Pancreas (tissue), 10 donors: Measurements from ENCODE around the gene ADM2. TPM values are rescaled to one million over a fixed set of nuclear protein-coding genes. Genes with fewer than 3 reads are reported as not detected.

Source experiments
- ATAC-seq, 4 donors: fragments of 200-7000 bp; cut with Tn5 transposase; one replicate each; pipeline versions ENCODE4 v1.8.0 to v1.9.1; 2020; ENCODE audit warnings: mild to moderate bottlenecking in 4 of 4, moderate library complexity in 4 of 4
- DNase-seq, 6 donors: peaks; one replicate each; pipeline ENCODE4 v3.0.0-alpha.2; 2020
- FAIRE-seq: peaks from 2 replicates; lab custom pipeline; 2012; peaks lifted over from hg19 to GRCh38; lab: Jason Lieb, UNC
- H3K27ac ChIP-seq, 4 donors: fragments of 200-600 bp; sonication (generic); 1 replicate in 3 of 4; 2 replicates in 1 of 4; pipeline versions ENCODE4 v1.5.0 to v1.8.0; 2020
- H3K27me3 ChIP-seq, 4 donors: fragments of 200-600 bp; one replicate each; pipeline ENCODE4 v1.8.0; 2021
- H3K36me3 ChIP-seq, 3 donors: fragments of 200-600 bp; sonication (generic) in 1 of 3; one replicate each; pipeline versions ENCODE4 v1.5.0 to v1.8.0; 2020 to 2021
- H3K4me1 ChIP-seq, 3 donors: fragments of 200-600 bp; one replicate each; pipeline ENCODE4 v1.8.0; 2021
- H3K4me3 ChIP-seq, 4 donors: fragments of 200-600 bp; sonication (generic) in 2 of 4; one replicate each; pipeline versions ENCODE4 v1.5.0 to v1.8.0; 2020 to 2021
- H3K9me3 ChIP-seq, 4 donors: fragments of 200-600 bp; one replicate each; pipeline ENCODE4 v1.8.0; 2021
- CTCF ChIP-seq, 4 donors: fragments of 200-600 bp; sonication (generic) in 3 of 4; IDR thresholded peaks; one replicate each; pipeline versions ENCODE4 v1.5.0 to v1.8.0; 2021; ENCODE audit warnings: antibody characterized with exemption in 4 of 4
- WGBS, 2 donors: extraction: QIAGEN DNeasy Blood & Tissue Kit; methylation state at CpG; one replicate each; pipeline ENCODE4 v1.1.7; 2013; 5-methylcytosine and 5-hydroxymethylcytosine counted together
- intact Hi-C, 3 donors: fragments of 100-400 bp; cut with DNase I; formaldehyde crosslinking; loops; one replicate each; pipeline versions ENCODE4 v1.11.1 to v1.14.2; 2022
- polyA plus RNA-seq, 2 donors: library from polyadenylated mRNA; stranded (reverse); fragments of 200-250 nt; gene quantifications; one replicate each; pipeline ENCODE4 v1.2.3, GENCODE V29; 2013
- total RNA-seq, 6 donors: library from RNA; stranded (reverse); fragmentation: NEBNext Ultra II Directional in 4 of 6; extraction: Animal tissue kit (Norgen Biotek cat#: 25700) in 4 of 6; gene quantifications; one replicate each; pipeline versions ENCODE4 v1.2.1 to v1.2.4, GENCODE V29; 2021 to 2023
- donor health status: healthy with polysubstance abuse.
- donor health status: DM: no; HTN: no; CAD: no; lungs with moderate emphysema.
- donor health status: DM: no; HTN: no; CAD: no.
- donor health status: control.
- donor health status: control.
- donor health status: Bipolar disorder and iron deficiency.
- donor health status: DM: yes; HTN: yes; CAD: no.
- donor health status: DM: no; HTN: no; CAD: no.
- donor health status: DM: no; HTN: no; CAD: no.
- donor health status: DM: yes; HTN: yes; CAD: no.

Gene ADM2
- total and polyA plus RNA-seq, 8 donors = 2.1 to 44.3 (median 5.8) TPM

- Histone ChIP-seq H3K9me3 (no peaks in the 10 kb centered on the region), H3K4me1 (peaks cover 0 to 14% (median 0%) of the 10 kb centered on the region in 3 donors), H3K27me3 (no peaks in the 10 kb centered on the region), H3K27ac (peak overlapping the region; percentile 10 to 82 (median 80)), H3K36me3 (no peaks in the 10 kb centered on the region), H3K4me3 (peak overlapping the region in 3 of 4 donors; percentile 33 to 60 (median 57))
- peak in 2 of 6 donors; percentile 53 to 75 for DNase-seq
- 36 to 37% methylated on average over 10 of the region's 10 CpGs for WGBS, 2 donors
- ATAC-seq = no peak
- intact Hi-C loops = no loop called here
- no peak for TF ChIP-seq CTCF (IDR thresholded peaks at IDR 0.05)
- no peak for FAIRE-seq
These were observed 1.8 kb downstream of the ADM2 start for GRCh38 chr22:50483106-50483505.

- WGBS, 2 donors = 44 to 51% methylated on average over 8 of the region's 8 CpGs
- no peaks in the 10 kb centered on the region for H3K27me3 ChIP-seq
- intact Hi-C loops = no loop called here
- H3K4me1 ChIP-seq = peaks cover 0 to 14% (median 0%) of the 10 kb centered on the region in 3 donors
- DNase-seq (peak in 2 of 6 donors; percentile 63 to 76), FAIRE-seq (no peak), ATAC-seq (no peak)
- no peaks in the 10 kb centered on the region for H3K9me3 ChIP-seq
- no peak for TF ChIP-seq CTCF (IDR thresholded peaks at IDR 0.05)
- peak overlapping the region; percentile 78 to 82 (median 81) for H3K27ac ChIP-seq
- peak overlapping the region in 3 of 4 donors; percentile 33 to 60 (median 57) for H3K4me3 ChIP-seq
- no peaks in the 10 kb centered on the region for H3K36me3 ChIP-seq
These were observed 2.2 kb downstream of the ADM2 start for GRCh38 chr22:50483556-50483955.

GRCh38 chr22:50483977-50484853, 2.9 kb downstream of the ADM2 start:
- 38 to 39% methylated on average over 29 to 31 of the region's 31 CpGs for WGBS, 2 donors
- ATAC-seq (peak; percentile 59 to 77 (median 76)), DNase-seq (peak; percentile 78 to 93 (median 92)), FAIRE-seq (no peak)
- peaks cover 0 to 14% (median 0%) of the 10 kb centered on the region in 3 donors for H3K4me1 ChIP-seq
- H3K36me3 ChIP-seq = no peaks in the 10 kb centered on the region
- peak overlapping the region; percentile 78 to 82 (median 81) for H3K27ac ChIP-seq
- TF ChIP-seq CTCF (IDR thresholded peaks at IDR 0.05) = no peak
- no peaks in the 10 kb centered on the region for H3K9me3 ChIP-seq
- intact Hi-C loops = no loop called here
- H3K4me3 ChIP-seq = peak overlapping the region in 3 of 4 donors; percentile 33 to 60 (median 57)
- no peaks in the 10 kb centered on the region for H3K27me3 ChIP-seq

- Histone ChIP-seq H3K9me3 (no peaks in the 10 kb centered on the region), H3K27me3 (no peaks in the 10 kb centered on the region), H3K27ac (peak overlapping the region; percentile 78 to 82 (median 81)), H3K4me3 (no peak overlapping the region), H3K36me3 (no peaks in the 10 kb centered on the region), H3K4me1 (peaks cover 0 to 14% (median 0%) of the 10 kb centered on the region in 3 donors)
- ATAC-seq (peak; percentile 55 to 73 (median 68)), DNase-seq (peak; percentile 90 to 99 (median 96)), FAIRE-seq (no peak)
- 25 to 30% methylated on average over 26 to 29 of the region's 29 CpGs for WGBS, 2 donors
- TF ChIP-seq CTCF (IDR thresholded peaks at IDR 0.05) = no peak
- intact Hi-C loops = no loop called here
These were observed 4.1 kb downstream of the ADM2 start for GRCh38 chr22:50485221-50486131.
